Measurements from ENCODE around the gene POLDIP3. TPM values are rescaled to one million over a fixed set of nuclear protein-coding genes. Genes with fewer than 3 reads are reported as not detected.
"Not testable (repeated sequence)": the region's sequence is repeated elsewhere in the genome, so short reads cannot be mapped to it uniquely, and the experiment has no call there.

Gene POLDIP3
- total RNA-seq, 1 donor from 2014 or later = 34.7 TPM

- no peaks in the 10 kb centered on the region for H3K27me3 ChIP-seq (ENCODE audit: control insufficient read depth, insufficient read depth, low read length)
Measured at GRCh38 chr22:42565956-42566355, 48.7 kb downstream of the POLDIP3 start.

GRCh38 chr22:42564699-42565098 is 50.0 kb downstream of the POLDIP3 start:
- Histone ChIP-seq H3K36me3 (ENCODE audit: control insufficient read depth, insufficient read depth, low read length) (no peaks in the 10 kb centered on the region), H3K27me3 (ENCODE audit: control insufficient read depth, insufficient read depth, low read length) (no peaks in the 10 kb centered on the region), H3K4me3 (ENCODE audit: low read depth, low read length) (no peak overlapping the region)
- no peak for TF ChIP-seq CTCF (IDR thresholded peaks at IDR 0.05; ENCODE audit: insufficient read depth, low read length, poor library complexity, severe bottlenecking)
- no peak for DNase-seq (ENCODE audit: low read depth)

More at GRCh38 chr22:42565956-42566355, 48.7 kb downstream of the POLDIP3 start:
- Histone ChIP-seq H3K4me3 (ENCODE audit: low read depth, low read length) (no peak overlapping the region), H3K36me3 (ENCODE audit: control insufficient read depth, insufficient read depth, low read length) (no peaks in the 10 kb centered on the region)
- no peak for TF ChIP-seq CTCF (IDR thresholded peaks at IDR 0.05; ENCODE audit: insufficient read depth, low read length, poor library complexity, severe bottlenecking)
- no peak for DNase-seq (ENCODE audit: low read depth)

GRCh38 chr22:42563943-42564342 is 50.7 kb downstream of the POLDIP3 start:
- DNase-seq (ENCODE audit: low read depth) = not testable (repeated sequence)

GRCh38 chr22:42562684-42563083 is 52.0 kb downstream of the POLDIP3 start:
- no peak for DNase-seq (ENCODE audit: low read depth)
- H3K4me3 ChIP-seq (ENCODE audit: low read depth, low read length) = no peak overlapping the region
- no peaks in the 10 kb centered on the region for H3K36me3 ChIP-seq (ENCODE audit: control insufficient read depth, insufficient read depth, low read length)
- TF ChIP-seq CTCF (IDR thresholded peaks at IDR 0.05; ENCODE audit: insufficient read depth, low read length, poor library complexity, severe bottlenecking) = no peak
- no peaks in the 10 kb centered on the region for H3K27me3 ChIP-seq (ENCODE audit: control insufficient read depth, insufficient read depth, low read length)

More at GRCh38 chr22:42563943-42564342, 50.7 kb downstream of the POLDIP3 start:
- not testable (repeated sequence) for H3K36me3 ChIP-seq (ENCODE audit: control insufficient read depth, insufficient read depth, low read length); H3K4me3 ChIP-seq (ENCODE audit: low read depth, low read length); H3K27me3 ChIP-seq (ENCODE audit: control insufficient read depth, insufficient read depth, low read length)

GRCh38 chr22:42562279-42562678 is 52.4 kb downstream of the POLDIP3 start:
- Histone ChIP-seq H3K36me3 (ENCODE audit: control insufficient read depth, insufficient read depth, low read length) (no peaks in the 10 kb centered on the region), H3K4me3 (ENCODE audit: low read depth, low read length) (no peak overlapping the region), H3K27me3 (ENCODE audit: control insufficient read depth, insufficient read depth, low read length) (no peaks in the 10 kb centered on the region)
- TF ChIP-seq CTCF (IDR thresholded peaks at IDR 0.05; ENCODE audit: insufficient read depth, low read length, poor library complexity, severe bottlenecking) = no peak
- no peak for DNase-seq (ENCODE audit: low read depth)

GRCh38 chr22:42561856-42562255 is 52.8 kb downstream of the POLDIP3 start:
- Histone ChIP-seq H3K36me3 (ENCODE audit: control insufficient read depth, insufficient read depth, low read length) (no peaks in the 10 kb centered on the region), H3K4me3 (ENCODE audit: low read depth, low read length) (no peak overlapping the region), H3K27me3 (ENCODE audit: control insufficient read depth, insufficient read depth, low read length) (no peaks in the 10 kb centered on the region)
- no peak for DNase-seq (ENCODE audit: low read depth)
- no peak for TF ChIP-seq CTCF (IDR thresholded peaks at IDR 0.05; ENCODE audit: insufficient read depth, low read length, poor library complexity, severe bottlenecking)
